ENCODE measurements around the gene ALPI.

- TF ChIP-seq RARB (CRISPR knock-in tag; IDR thresholded peaks at IDR 0.05) (no peak), PATZ1 (CRISPR knock-in tag; IDR thresholded peaks at IDR 0.05; ENCODE audit: borderline replicate concordance) (no peak), GLIS3 (CRISPR knock-in tag; IDR thresholded peaks at IDR 0.05) (no peak), ZNF8 (CRISPR knock-in tag; IDR thresholded peaks at IDR 0.05) (no peak), ESRRG (CRISPR knock-in tag; IDR thresholded peaks at IDR 0.05) (no peak), CSDC2 (CRISPR knock-in tag; IDR thresholded peaks at IDR 0.05) (no peak), ARNTL (CRISPR knock-in tag; IDR thresholded peaks at IDR 0.05; ENCODE audit: borderline replicate concordance, low read depth) (no peak), ZFP3 (CRISPR knock-in tag; IDR thresholded peaks at IDR 0.05) (no peak), ZC3H10 (CRISPR knock-in tag; IDR thresholded peaks at IDR 0.05) (no peak), BACH2 (CRISPR knock-in tag; IDR thresholded peaks at IDR 0.05; ENCODE audit: borderline replicate concordance) (no peak), SNAI2 (CRISPR knock-in tag; IDR thresholded peaks at IDR 0.05) (no peak), ISL1 (CRISPR knock-in tag; IDR thresholded peaks at IDR 0.05) (no peak), ZFP30 (CRISPR knock-in tag; IDR thresholded peaks at IDR 0.05) (no peak), TCF4 (CRISPR knock-in tag; IDR thresholded peaks at IDR 0.05; ENCODE audit: borderline replicate concordance) (no peak)
These were observed 31.6 kb downstream of the ALPI start, which contains the start of gene ECEL1 for GRCh38 chr2:232487385-232488096.
